ENCODE results near the gene SCGB2B2. TPM values are rescaled to one million over a fixed set of nuclear protein-coding genes. Genes with fewer than 3 reads are reported as not detected.

The SCGB2B2 gene
- total and polyA plus RNA-seq, 7 donors, result 0.49 to 1.7 (median 0.71) TPM; not detected in 2

- intact Hi-C loops (cut with DNase I), result no loop called here
These were observed 4.5 kb upstream of the SCGB2B2 start for GRCh38 chr19:34681478-34681877.

DNA sequence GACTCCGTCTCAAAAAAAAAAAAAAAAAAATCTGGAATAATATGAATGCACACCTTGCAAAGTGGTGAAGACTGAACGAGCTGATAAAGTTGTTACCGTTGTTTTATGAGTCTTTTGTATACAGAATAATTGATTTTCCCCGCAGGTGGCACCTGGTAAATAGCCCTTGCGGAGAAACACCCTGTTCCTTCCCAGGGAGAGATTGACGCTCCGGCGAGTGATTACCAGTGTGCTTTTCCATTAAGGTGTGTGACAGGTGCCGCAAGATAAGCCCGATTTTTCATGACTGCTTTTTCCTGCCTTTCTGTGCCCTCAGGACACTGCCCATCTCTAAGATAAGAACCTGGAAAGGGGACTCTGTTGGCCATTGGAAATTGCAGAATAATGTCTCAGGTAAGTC, 1.5 kb upstream of the SCGB2B2 start:
- Histone ChIP-seq H3K36me3 (peaks cover 20 to 48% (median 40%) of the 10 kb centered on the region in 4 donors), H3K4me1 (peaks cover 0 to 27% (median 12%) of the 10 kb centered on the region in 4 donors), H3K27ac (peak overlapping the region; percentile 97 to 99 (median 98)), H3K9me3 (peaks cover 0 to 21% (median 14%) of the 10 kb centered on the region in 4 donors), H3K4me3 (peak overlapping the region; percentile 64 to 91 (median 88)), H3K27me3 (no peaks in the 10 kb centered on the region)
- TF ChIP-seq EP300 (IDR thresholded peaks at IDR 0.05) (no peak), POLR2A (IDR thresholded peaks at IDR 0.05) (no peak), CTCF (IDR thresholded peaks at IDR 0.05) (no peak), POLR2AphosphoS5 (IDR thresholded peaks at IDR 0.05) (no peak)
- 12 to 47% methylated on average over 10 of the region's 10 CpGs for WGBS, 2 donors
- intact Hi-C loops (cut with DNase I), result loop anchor here (10.0 kb wide), 1 partner anchor 966 kb away; the partner anchor contains the start of genes COX6B1 and ETV2
- DNase-seq, result no peak

More at GRCh38 chr19:34681478-34681877, 4.5 kb upstream of the SCGB2B2 start:
- DNase-seq, result no peak
- peaks cover 9 to 45% (median 29%) of the 10 kb centered on the region in 4 donors for H3K9me3 ChIP-seq
- H3K4me1 ChIP-seq, result peaks cover 0 to 23% (median 9%) of the 10 kb centered on the region in 4 donors
- WGBS, 2 donors, result 97 to 98% methylated on average over 9 of the region's 9 CpGs
- H3K4me3 ChIP-seq, result no peak overlapping the region
- no peak overlapping the region for H3K27ac ChIP-seq
- TF ChIP-seq POLR2AphosphoS5 (IDR thresholded peaks at IDR 0.05) (no peak), POLR2A (IDR thresholded peaks at IDR 0.05) (no peak), CTCF (IDR thresholded peaks at IDR 0.05) (no peak), EP300 (IDR thresholded peaks at IDR 0.05) (no peak)
- H3K36me3 ChIP-seq, result peaks cover 32 to 72% (median 53%) of the 10 kb centered on the region in 4 donors
- no peaks in the 10 kb centered on the region for H3K27me3 ChIP-seq

DNA sequence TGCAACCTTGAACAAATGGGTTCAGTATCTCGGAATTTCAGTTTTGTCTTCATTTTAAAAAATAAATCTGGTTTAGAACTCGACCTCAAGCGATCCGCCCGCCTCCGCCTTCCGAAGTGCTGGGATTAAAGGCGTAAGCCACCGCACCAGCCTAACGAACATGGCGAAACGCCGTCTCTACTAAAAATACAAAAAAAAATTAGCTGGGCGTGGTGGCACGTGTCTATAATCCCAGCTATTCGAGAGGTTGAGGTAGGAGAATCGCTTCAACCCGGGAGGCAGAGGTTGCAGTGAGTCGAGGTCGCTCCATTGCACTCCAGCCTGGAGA, 1.1 kb upstream of the SCGB2B2 start:
- peaks cover 19 to 44% (median 36%) of the 10 kb centered on the region in 4 donors for H3K36me3 ChIP-seq
- no peak for TF ChIP-seq POLR2AphosphoS5 (IDR thresholded peaks at IDR 0.05)
- peak in 1 of 4 donors; percentile 1 for TF ChIP-seq EP300 (IDR thresholded peaks at IDR 0.05)
- WGBS, 2 donors, result 1 to 3% methylated on average over 20 of the region's 20 CpGs
- peak overlapping the region; percentile 64 to 91 (median 88) for H3K4me3 ChIP-seq
- intact Hi-C loops (cut with DNase I), result loop anchor here (10.0 kb wide), 1 partner anchor 967 kb away; the partner anchor contains the start of genes COX6B1 and ETV2
- no peak for DNase-seq
- H3K4me1 ChIP-seq, result peaks cover 0 to 27% (median 12%) of the 10 kb centered on the region in 4 donors
- H3K27me3 ChIP-seq, result no peaks in the 10 kb centered on the region
- peaks cover 0 to 18% (median 13%) of the 10 kb centered on the region in 4 donors for H3K9me3 ChIP-seq
- peak overlapping the region; percentile 97 to 99 (median 98) for H3K27ac ChIP-seq

DNA sequence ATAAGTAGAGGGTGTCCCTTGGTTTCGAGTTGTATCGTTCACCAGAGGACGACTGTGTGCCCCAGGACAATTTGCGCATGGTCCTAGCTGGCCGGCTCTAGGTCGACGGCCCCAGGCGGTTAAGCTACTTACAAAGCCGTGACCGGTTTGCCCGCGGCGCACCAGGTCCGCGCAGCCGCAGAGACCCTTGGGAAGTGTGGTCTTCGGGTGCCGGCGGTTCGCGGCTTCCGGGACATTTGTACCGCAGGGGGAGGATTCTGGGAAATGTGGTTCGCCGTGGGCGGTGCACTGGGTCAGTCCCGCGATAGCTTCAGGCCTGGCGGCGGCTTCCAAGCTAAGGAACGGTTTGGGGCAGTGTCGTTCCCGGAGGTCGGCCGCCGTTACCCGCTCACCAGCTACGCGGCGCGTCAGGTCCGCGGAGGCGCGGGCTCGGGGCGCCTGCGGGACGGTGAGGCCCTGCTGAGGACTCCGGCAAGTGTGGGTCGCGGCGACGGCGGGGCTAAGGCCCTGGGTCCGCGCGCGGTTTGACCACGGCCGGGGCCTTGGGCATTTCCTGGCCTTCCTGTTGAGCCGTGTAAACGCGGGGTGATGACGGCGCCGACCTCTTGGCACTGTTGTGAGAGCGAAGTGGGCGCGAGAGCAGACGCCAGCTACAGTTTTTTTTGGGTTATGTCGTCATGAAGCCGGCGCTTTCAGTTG, 576 bp upstream of the SCGB2B2 start, which contains the start of gene ZNF302:
TSS of gene ZNF302 (plus strand) at position 293 of the 699 bp plus-strand sequence. CDS start 1,127 bp downstream, outside the sequence.
- peaks cover 0 to 15% (median 10%) of the 10 kb centered on the region in 4 donors for H3K9me3 ChIP-seq
- peak; percentile 98 for DNase-seq
- intact Hi-C loops (cut with DNase I), result loop anchor here (1.0 to 10.0 kb wide), 3 partner anchors 56 to 967 kb away; partner anchors contain the start of genes COX6B1, ETV2 and ZNF599
- peak within 1 kb of the TSS; percentile 64 to 91 (median 88) for H3K4me3 ChIP-seq
- H3K36me3 ChIP-seq, result peaks cover 14 to 39% (median 31%) of the 10 kb centered on the region in 4 donors
- TF ChIP-seq POLR2A (IDR thresholded peaks at IDR 0.05), result peak; percentile 36 to 63
- peak in 1 of 4 donors; percentile 26 for TF ChIP-seq EP300 (IDR thresholded peaks at IDR 0.05)
- no peak for TF ChIP-seq CTCF (IDR thresholded peaks at IDR 0.05)
- peak; percentile 78 to 88 (median 86) for TF ChIP-seq POLR2AphosphoS5 (IDR thresholded peaks at IDR 0.05)
- no peaks in the 10 kb centered on the region for H3K27me3 ChIP-seq
- peaks cover 0 to 27% (median 12%) of the 10 kb centered on the region in 4 donors for H3K4me1 ChIP-seq
- peak within 1 kb of the TSS; percentile 97 to 99 (median 98) for H3K27ac ChIP-seq
- WGBS, 2 donors, result 0% methylated on average over 74 of the region's 74 CpGs

GRCh38 chr19:34675919-34676318, 1.0 kb downstream of the SCGB2B2 start:
- H3K4me3 ChIP-seq, result no peak overlapping the region
- H3K27me3 ChIP-seq, result no peaks in the 10 kb centered on the region
- no peak overlapping the region for H3K27ac ChIP-seq
- 96 to 97% methylated on average over 9 of the region's 9 CpGs for WGBS, 2 donors
- peaks cover 0 to 5% (median 2%) of the 10 kb centered on the region in 4 donors for H3K9me3 ChIP-seq
- peaks cover 14 to 23% (median 17%) of the 10 kb centered on the region in 4 donors for H3K36me3 ChIP-seq
- no peak for DNase-seq
- intact Hi-C loops (cut with DNase I), result loop anchor here (2.0 to 10.0 kb wide), 2 partner anchors 97 to 969 kb away; partner anchors contain the start of genes COX6B1, ETV2 and ZNF599
- H3K4me1 ChIP-seq, result peaks cover 0 to 27% (median 12%) of the 10 kb centered on the region in 4 donors
- TF ChIP-seq CTCF (IDR thresholded peaks at IDR 0.05) (no peak), POLR2A (IDR thresholded peaks at IDR 0.05) (no peak)

All from sigmoid colon (tissue), 7 donors.